SK-N-SH (cell line): ENCODE data around the gene CHID1. TPM values are rescaled to one million over a fixed set of nuclear protein-coding genes. Genes with fewer than 3 reads are reported as not detected.

Experiments used
- CTCF ChIA-PET: fragments of 300-600, 350-600 bp; formaldehyde crosslinking; extraction: SDS; loops from one replicate; lab custom pipeline; 2021; lab: Yijun Ruan, JAX
- POLR2A ChIA-PET: fragments of 350-600 bp; sonication (Branson Sonifier 250); formaldehyde crosslinking; extraction: SDS; loops from one replicate; lab custom pipeline; 2020; ENCODE audit warnings: antibody characterized with exemption, inconsistent platforms; lab: Yijun Ruan, JAX
- DNase-seq: peaks from one replicate; pipeline ENCODE4 v3.0.0; 2012
- H2AFZ ChIP-seq: fragments of 200-600 bp; sonication (generic); 2 replicates; pipeline ENCODE4 v1.8.1; 2016; ENCODE audit warnings: antibody characterized with exemption, mild to moderate bottlenecking, low read depth
- H3F3A ChIP-seq: fragments of 200-600 bp; sonication (generic); replicated peaks from 2 replicates; pipeline ENCODE3; 2016; ENCODE audit warnings: antibody characterized with exemption, mild to moderate bottlenecking; ENCODE audit not compliant: insufficient read depth
- H3K27ac ChIP-seq, 2 experiments: fragments of 200-500 bp in 1 of 2; fragments of 200-600 bp in 1 of 2; sonication (Bioruptor generic) in 1 of 2; sonication (generic), shearing (Covaris generic) in 1 of 2; 2 replicates each; pipeline versions ENCODE4 v1.5.1 to v1.6.1; 2014 to 2016; ENCODE audit warnings: low read depth in 2 of 2, inconsistent platforms in 1 of 2, low read length in 1 of 2, mild to moderate bottlenecking in 1 of 2, mixed read lengths in 1 of 2
- H3K27me3 ChIP-seq: fragments of 200-600 bp; sonication (generic), shearing (Covaris generic); 2 replicates; pipeline ENCODE4 v1.6.1; 2016; ENCODE audit warnings: mixed run types; ENCODE audit not compliant: insufficient read depth
- H3K36me3 ChIP-seq, 2 experiments: fragments of 200-500 bp in 1 of 2; fragments of 200-600 bp in 1 of 2; sonication (Bioruptor generic) in 1 of 2; sonication (generic) in 1 of 2; replicated peaks in 1 of 2; 2 replicates each; pipeline versions ENCODE3 to v1.5.1; 2014 to 2016; ENCODE audit warnings: low read length in 1 of 2, mild to moderate bottlenecking in 1 of 2; ENCODE audit not compliant: insufficient read depth in 2 of 2, control insufficient read depth in 1 of 2
- H3K4me1 ChIP-seq, 2 experiments: fragments of 200-500 bp in 1 of 2; fragments of 200-600 bp in 1 of 2; sonication (Bioruptor generic) in 1 of 2; sonication (generic), shearing (Covaris generic) in 1 of 2; 2 replicates each; pipeline versions ENCODE4 v1.5.1 to v1.6.1; 2014 to 2016; ENCODE audit warnings: low read depth in 1 of 2, low read length in 1 of 2, mixed run types in 1 of 2; ENCODE audit not compliant: insufficient read depth in 2 of 2, control insufficient read depth in 1 of 2
- H3K4me2 ChIP-seq: fragments of 200-600 bp; sonication (generic), shearing (Covaris generic); 2 replicates; pipeline ENCODE4 v1.6.1; 2017; ENCODE audit warnings: mixed run types
- H3K4me3 ChIP-seq, 2 experiments: fragments of 200-500 bp in 1 of 2; fragments of 200-600 bp in 1 of 2; sonication (Bioruptor generic) in 1 of 2; sonication (generic), shearing (Covaris generic) in 1 of 2; 2 replicates each; pipeline versions ENCODE4 v1.5.1 to v1.8.1; 2014 to 2016; ENCODE audit warnings: low read depth in 2 of 2, inconsistent platforms in 1 of 2, low read length in 1 of 2, mild to moderate bottlenecking in 1 of 2, mixed read lengths in 1 of 2, moderate library complexity in 1 of 2
- H3K79me2 ChIP-seq: fragments of 200-600 bp; sonication (generic); 2 replicates; pipeline ENCODE4 v1.8.1; 2017; ENCODE audit warnings: mild to moderate bottlenecking; ENCODE audit not compliant: insufficient read depth
- H3K9ac ChIP-seq: fragments of 200-600 bp; sonication (generic); 2 replicates; pipeline ENCODE4 v1.6.1; 2017; ENCODE audit warnings: mixed run types
- H3K9me2 ChIP-seq: fragments of 200-600 bp; sonication (generic); 2 replicates; pipeline ENCODE4 v1.6.1; 2017; ENCODE audit warnings: mixed run types
- H3K9me3 ChIP-seq: fragments of 200-600 bp; sonication (generic); 2 replicates; pipeline ENCODE4 v1.6.1; 2017; ENCODE audit warnings: mixed run types, mild to moderate bottlenecking, moderate library complexity
- H4K20me1 ChIP-seq: fragments of 200-600 bp; sonication (generic); 2 replicates; pipeline ENCODE4 v1.6.1; 2017; ENCODE audit warnings: mild to moderate bottlenecking, mixed run types; ENCODE audit not compliant: insufficient read depth
- ELF1 ChIP-seq: IDR thresholded peaks from 2 replicates; pipeline ENCODE4 v1.4.0; 2012
- FOSL2 ChIP-seq: IDR thresholded peaks from 2 replicates; pipeline ENCODE4 v1.4.0; 2012; ENCODE audit warnings: low read depth, mild to moderate bottlenecking, moderate library complexity, borderline replicate concordance
- FOXJ3 ChIP-seq: sonication (generic); formaldehyde crosslinking; IDR thresholded peaks from 2 replicates; pipeline ENCODE4 v1.5.1; 2020; ENCODE audit warnings: mild to moderate bottlenecking, missing genetic modification reagents
- IRF3 ChIP-seq: fragments of 150-350 bp; IDR thresholded peaks from 2 replicates; pipeline ENCODE4 v1.6.1; 2016; ENCODE audit warnings: mild to moderate bottlenecking, low read depth, low read length
- MAX ChIP-seq: IDR thresholded peaks from 2 replicates; pipeline ENCODE4 v1.4.0; 2012; ENCODE audit warnings: low read depth
- RAD21 ChIP-seq: IDR thresholded peaks from 2 replicates; pipeline ENCODE4 v1.6.1; 2012; ENCODE audit warnings: mild to moderate bottlenecking, low read length
- SIN3A ChIP-seq: IDR thresholded peaks from 2 replicates; pipeline ENCODE4 v1.6.1; 2012; ENCODE audit warnings: low read depth, mild to moderate bottlenecking, low read length, moderate library complexity, borderline replicate concordance
- TAF1 ChIP-seq: IDR thresholded peaks from 2 replicates; pipeline ENCODE4 v1.6.1; 2012; ENCODE audit warnings: low read depth, mild to moderate bottlenecking, low read length, moderate library complexity, borderline replicate concordance
- TCF12 ChIP-seq: IDR thresholded peaks from 2 replicates; pipeline ENCODE4 v1.4.0; 2012
- TEAD4 ChIP-seq: IDR thresholded peaks from 2 replicates; pipeline ENCODE4 v1.4.0; 2012; ENCODE audit warnings: mild to moderate bottlenecking, borderline replicate concordance; ENCODE audit not compliant: insufficient read depth
- ZBTB33 ChIP-seq: IDR thresholded peaks from 2 replicates; pipeline ENCODE4 v1.4.0; 2012; ENCODE audit warnings: low read depth, borderline replicate concordance
- WGBS: methylation state at CpG from one replicate; pipeline ENCODE4 v1.1.6; 2017; ENCODE audit warnings: low lambda C conversion rate; 5-methylcytosine and 5-hydroxymethylcytosine counted together
- polyA plus RNA-seq, 3 experiments: library from polyadenylated mRNA; depleted of rRNA; stranded (reverse); fragments of >200 nt; gene quantifications; 2 replicates each; pipeline ENCODE4 v1.2.3, GENCODE V29; 2012
- TF ChIP-seq, protein P1 (sequence below): IDR thresholded peaks from 2 replicates; pipeline ENCODE4 v1.4.0; 2012; ENCODE audit warnings: low read depth, borderline replicate concordance
- TF ChIP-seq, protein P2 (sequence below): fragments of 200-600 bp; sonication (generic); IDR thresholded peaks from 2 replicates; pipeline ENCODE4 v1.6.1; 2017; ENCODE audit warnings: antibody characterized with exemption, mild to moderate bottlenecking, moderate library complexity

CHID1 gene
- polyA plus RNA-seq, 1 of the 3 experiments (the other 2 are of a cell fraction) = 231 TPM

DNA sequence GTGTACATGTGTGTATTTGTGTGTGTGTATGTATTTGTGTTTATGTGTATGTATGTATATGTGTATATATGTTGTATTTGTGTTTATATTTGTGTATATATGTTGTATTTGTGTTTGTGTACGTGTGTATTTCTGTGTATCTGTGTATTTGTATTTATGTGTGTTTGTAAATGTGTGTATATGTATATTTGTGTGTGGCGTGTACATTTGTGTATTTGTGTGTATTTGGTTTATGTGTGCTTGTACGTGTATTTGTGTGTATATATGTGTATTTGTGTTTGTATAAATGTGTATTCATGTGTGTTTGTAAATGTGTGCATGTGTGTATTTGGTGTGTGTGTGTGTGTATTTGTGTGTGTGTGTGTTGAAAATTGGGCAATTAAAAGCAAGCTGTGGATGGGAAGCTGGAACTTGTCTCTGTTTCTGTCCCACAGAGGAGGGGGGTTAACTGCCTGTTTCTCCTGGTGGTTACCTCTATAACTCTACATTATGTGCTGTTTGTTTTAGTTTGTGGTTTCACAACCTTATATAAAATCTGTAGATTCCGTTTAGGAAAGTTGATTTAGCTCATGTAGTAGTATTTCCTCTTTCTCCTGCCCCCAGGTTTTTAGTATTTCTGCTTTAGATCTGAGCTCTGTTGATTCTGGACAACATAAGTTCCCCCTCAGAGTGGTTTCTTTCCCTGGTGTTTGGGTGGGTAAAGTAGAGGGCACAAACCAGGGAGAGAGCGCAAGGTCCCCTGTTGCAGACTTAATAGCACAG lies 44.0 kb upstream of the CHID1 start:
- POLR2A ChIA-PET = no interaction called here

DNA sequence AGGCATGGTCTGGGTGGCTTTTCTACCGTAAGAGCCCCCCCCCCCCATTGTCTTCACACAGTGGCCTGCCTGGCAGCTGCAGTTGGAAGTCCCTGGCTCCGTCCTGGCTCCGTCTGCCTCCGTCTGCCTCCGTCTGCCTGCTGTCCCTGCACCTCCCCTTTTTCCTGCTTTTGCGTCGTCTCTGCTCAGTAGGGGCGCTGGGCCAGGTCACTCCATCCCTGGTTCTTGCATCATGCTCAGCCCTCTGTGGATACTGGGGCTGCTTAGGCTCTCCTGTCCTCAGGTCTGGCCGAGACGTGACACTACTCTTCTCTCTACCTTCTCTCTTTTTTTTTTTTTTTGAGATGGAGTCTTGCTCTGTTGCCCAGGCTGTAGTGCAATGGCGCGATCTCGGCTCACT lies 42.9 kb upstream of the CHID1 start:
- WGBS = 83% methylated on average over 13 of the region's 13 CpGs
- H3K27me3 ChIP-seq = no peaks in the 10 kb centered on the region

More for the DNA sequence above, 44.0 kb upstream of the CHID1 start:
- Histone ChIP-seq H2AFZ (no peak overlapping the region), H3K9ac (no peak overlapping the region), H3K27ac (no peak overlapping the region; a peak in 1 of 4 replicates), H3K79me2 (peaks cover 82% of the 10 kb centered on the region), H3K4me2 (no peak overlapping the region), H3F3A (no peaks in the 10 kb centered on the region), H3K36me3 (peaks cover 3 to 10% of the 10 kb centered on the region in 2 experiments), H3K4me3 (no peak overlapping the region), H3K27me3 (no peaks in the 10 kb centered on the region), H3K9me3 (no peaks in the 10 kb centered on the region), H3K4me1 (peaks cover 0 to 28% of the 10 kb centered on the region in 2 experiments; a peak in 1 of 4 replicates), H3K9me2 (no peaks in the 10 kb centered on the region), H4K20me1 (peaks cover 50% of the 10 kb centered on the region)
- CTCF ChIA-PET = interaction anchor here (1.0 to 2.3 kb wide), 4 partner anchors 18 to 106 kb away, joined by 3 to 7 read pairs (median 4); no protein-coding TSS in a partner anchor
- 94% methylated on average over 5 of the region's 5 CpGs for WGBS
- no peak for DNase-seq
- TF ChIP-seq IRF3 = no peak
- TF ChIP-seq TAF1 = no peak
- TF ChIP-seq FOXJ3 (CRISPR knock-in tag) = no peak
- no peak for TF ChIP-seq TEAD4
- TF ChIP-seq SIN3A = no peak
- no peak for TF ChIP-seq TCF12
- TF ChIP-seq MAX = no peak
- no peak for TF ChIP-seq ELF1
- no peak for TF ChIP-seq FOSL2
- TF ChIP-seq ZBTB33 = no peak

More for the DNA sequence above, 42.9 kb upstream of the CHID1 start:
- peaks cover 0 to 28% of the 10 kb centered on the region in 2 experiments; a peak in 1 of 4 replicates for H3K4me1 ChIP-seq
- CTCF ChIA-PET = interaction anchor here (1.4 to 1.5 kb wide), 2 partner anchors 17 to 28 kb away, joined by 4 to 7 read pairs; partner anchors contain the start of gene AP2A2
- peaks cover 8 to 9% of the 10 kb centered on the region in 2 experiments for H3K36me3 ChIP-seq
- TF ChIP-seq, protein P1, sequence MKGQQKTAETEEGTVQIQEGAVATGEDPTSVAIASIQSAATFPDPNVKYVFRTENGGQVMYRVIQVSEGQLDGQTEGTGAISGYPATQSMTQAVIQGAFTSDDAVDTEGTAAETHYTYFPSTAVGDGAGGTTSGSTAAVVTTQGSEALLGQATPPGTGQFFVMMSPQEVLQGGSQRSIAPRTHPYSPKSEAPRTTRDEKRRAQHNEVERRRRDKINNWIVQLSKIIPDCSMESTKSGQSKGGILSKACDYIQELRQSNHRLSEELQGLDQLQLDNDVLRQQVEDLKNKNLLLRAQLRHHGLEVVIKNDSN = no peak
- TF ChIP-seq, protein P2, sequence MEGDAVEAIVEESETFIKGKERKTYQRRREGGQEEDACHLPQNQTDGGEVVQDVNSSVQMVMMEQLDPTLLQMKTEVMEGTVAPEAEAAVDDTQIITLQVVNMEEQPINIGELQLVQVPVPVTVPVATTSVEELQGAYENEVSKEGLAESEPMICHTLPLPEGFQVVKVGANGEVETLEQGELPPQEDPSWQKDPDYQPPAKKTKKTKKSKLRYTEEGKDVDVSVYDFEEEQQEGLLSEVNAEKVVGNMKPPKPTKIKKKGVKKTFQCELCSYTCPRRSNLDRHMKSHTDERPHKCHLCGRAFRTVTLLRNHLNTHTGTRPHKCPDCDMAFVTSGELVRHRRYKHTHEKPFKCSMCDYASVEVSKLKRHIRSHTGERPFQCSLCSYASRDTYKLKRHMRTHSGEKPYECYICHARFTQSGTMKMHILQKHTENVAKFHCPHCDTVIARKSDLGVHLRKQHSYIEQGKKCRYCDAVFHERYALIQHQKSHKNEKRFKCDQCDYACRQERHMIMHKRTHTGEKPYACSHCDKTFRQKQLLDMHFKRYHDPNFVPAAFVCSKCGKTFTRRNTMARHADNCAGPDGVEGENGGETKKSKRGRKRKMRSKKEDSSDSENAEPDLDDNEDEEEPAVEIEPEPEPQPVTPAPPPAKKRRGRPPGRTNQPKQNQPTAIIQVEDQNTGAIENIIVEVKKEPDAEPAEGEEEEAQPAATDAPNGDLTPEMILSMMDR = no peak
- no peak for TF ChIP-seq RAD21
- H3K27ac ChIP-seq = no peak overlapping the region
- H4K20me1 ChIP-seq = peaks cover 44% of the 10 kb centered on the region
- H3K4me2 ChIP-seq = no peak overlapping the region
- H3K9me2 ChIP-seq = no peaks in the 10 kb centered on the region
- no peaks in the 10 kb centered on the region for H3F3A ChIP-seq
- H3K79me2 ChIP-seq = peaks cover 90% of the 10 kb centered on the region
- no peak for DNase-seq
- POLR2A ChIA-PET = no interaction called here
- H3K9me3 ChIP-seq = no peaks in the 10 kb centered on the region; the same call in 1 of the 2 replicates
- H3K4me3 ChIP-seq = no peak overlapping the region
- no peak overlapping the region for H3K9ac ChIP-seq
- H2AFZ ChIP-seq = no peak overlapping the region
